NCI-H1417 treated with DMSO at 0.1 percent for 48 hours (cell line): ENCODE measurements around the gene HDAC4.

Source experiments
- DNase-seq: peaks from one replicate; lab custom pipeline; 2025; lab: John Stamatoyannopoulos, UW

Gene HDAC4

GRCh38 chr2:239348563-239349452, 52.0 kb downstream of the HDAC4 start:
- DNase-seq: no peak

- DNase-seq: no peak
Observed at GRCh38 chr2:239346676-239347075, 54.1 kb downstream of the HDAC4 start.

GRCh38 chr2:239345251-239345650, 55.6 kb downstream of the HDAC4 start:
- DNase-seq: no peak

- no peak for DNase-seq
Observed at GRCh38 chr2:239344857-239345216, 56.0 kb downstream of the HDAC4 start.

- no peak for DNase-seq
Observed at GRCh38 chr2:239343946-239344856, 56.6 kb downstream of the HDAC4 start.

- no peak for DNase-seq
Observed at GRCh38 chr2:239343460-239343859, 57.4 kb downstream of the HDAC4 start.

GRCh38 chr2:239341840-239342239, 59.0 kb downstream of the HDAC4 start:
- DNase-seq: no peak

- DNase-seq: no peak
Observed at GRCh38 chr2:239341146-239341732, 59.6 kb downstream of the HDAC4 start.

- no peak for DNase-seq
Observed at GRCh38 chr2:239339726-239340601, 60.9 kb downstream of the HDAC4 start.

- no peak for DNase-seq
Observed at GRCh38 chr2:239339241-239339640, 61.6 kb downstream of the HDAC4 start.

- no peak for DNase-seq
Observed at GRCh38 chr2:239337877-239338484, 62.8 kb downstream of the HDAC4 start.

- DNase-seq: no peak
Observed at GRCh38 chr2:239337122-239337876, 63.5 kb downstream of the HDAC4 start.

- no peak for DNase-seq
Observed at GRCh38 chr2:239331560-239331959, 69.3 kb downstream of the HDAC4 start.

GRCh38 chr2:239330836-239331235, 70.0 kb downstream of the HDAC4 start:
- no peak for DNase-seq

- no peak for DNase-seq
Observed at GRCh38 chr2:239329972-239330572, 70.7 kb downstream of the HDAC4 start.

- no peak for DNase-seq
Observed at GRCh38 chr2:239329284-239329971, 71.4 kb downstream of the HDAC4 start.

GRCh38 chr2:239328351-239329191, 72.2 kb downstream of the HDAC4 start:
- no peak for DNase-seq
